NAMALWA (cell line): ENCODE measurements around the gene MYT1.

Experiments
- DNase-seq: peaks from one replicate; pipeline ENCODE4 v3.0.0-alpha.2; 2015; ENCODE audit warnings: low spot score

MYT1 gene

GRCh38 chr20:64155258-64156135 is 8.8 kb upstream of the MYT1 start:
- DNase-seq = no peak

DNA sequence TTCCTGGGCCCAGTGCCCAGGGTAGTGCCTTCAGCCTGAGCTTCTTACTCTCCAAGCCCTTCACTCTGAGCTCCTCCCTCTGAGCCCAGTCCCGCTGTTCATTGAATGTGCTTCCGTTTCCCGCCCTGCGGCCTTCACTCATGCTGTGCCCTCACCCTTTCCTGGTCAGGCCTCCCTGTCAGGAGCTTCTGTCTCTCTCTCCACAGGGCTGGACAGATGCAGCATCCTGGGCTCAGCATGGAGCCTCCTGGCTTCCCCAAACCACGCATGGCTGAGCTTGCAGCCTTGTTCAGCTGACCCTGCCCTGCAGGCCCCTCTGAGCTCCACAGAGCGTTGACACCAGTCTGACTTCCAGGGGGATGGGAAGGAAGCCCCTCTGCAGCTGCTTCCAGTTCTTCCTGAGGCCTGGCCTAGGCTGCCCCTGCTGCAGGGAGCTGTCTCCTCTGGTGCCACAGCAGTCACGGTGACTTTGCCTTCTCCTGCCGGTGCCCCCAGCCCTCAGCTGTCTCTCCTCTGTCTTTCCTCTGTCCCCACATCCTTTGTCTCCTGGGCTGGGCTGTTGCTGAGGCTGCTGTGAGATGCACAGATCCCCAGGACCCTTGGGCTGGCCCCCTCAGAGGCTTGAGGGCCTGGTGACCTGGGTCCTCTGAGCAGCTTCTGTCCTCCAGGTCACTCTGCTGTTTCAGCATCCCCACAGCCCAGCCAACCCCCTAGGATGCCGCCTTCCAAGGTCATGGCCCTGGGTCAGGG is 7.9 kb upstream of the MYT1 start:
- no peak for DNase-seq

DNA sequence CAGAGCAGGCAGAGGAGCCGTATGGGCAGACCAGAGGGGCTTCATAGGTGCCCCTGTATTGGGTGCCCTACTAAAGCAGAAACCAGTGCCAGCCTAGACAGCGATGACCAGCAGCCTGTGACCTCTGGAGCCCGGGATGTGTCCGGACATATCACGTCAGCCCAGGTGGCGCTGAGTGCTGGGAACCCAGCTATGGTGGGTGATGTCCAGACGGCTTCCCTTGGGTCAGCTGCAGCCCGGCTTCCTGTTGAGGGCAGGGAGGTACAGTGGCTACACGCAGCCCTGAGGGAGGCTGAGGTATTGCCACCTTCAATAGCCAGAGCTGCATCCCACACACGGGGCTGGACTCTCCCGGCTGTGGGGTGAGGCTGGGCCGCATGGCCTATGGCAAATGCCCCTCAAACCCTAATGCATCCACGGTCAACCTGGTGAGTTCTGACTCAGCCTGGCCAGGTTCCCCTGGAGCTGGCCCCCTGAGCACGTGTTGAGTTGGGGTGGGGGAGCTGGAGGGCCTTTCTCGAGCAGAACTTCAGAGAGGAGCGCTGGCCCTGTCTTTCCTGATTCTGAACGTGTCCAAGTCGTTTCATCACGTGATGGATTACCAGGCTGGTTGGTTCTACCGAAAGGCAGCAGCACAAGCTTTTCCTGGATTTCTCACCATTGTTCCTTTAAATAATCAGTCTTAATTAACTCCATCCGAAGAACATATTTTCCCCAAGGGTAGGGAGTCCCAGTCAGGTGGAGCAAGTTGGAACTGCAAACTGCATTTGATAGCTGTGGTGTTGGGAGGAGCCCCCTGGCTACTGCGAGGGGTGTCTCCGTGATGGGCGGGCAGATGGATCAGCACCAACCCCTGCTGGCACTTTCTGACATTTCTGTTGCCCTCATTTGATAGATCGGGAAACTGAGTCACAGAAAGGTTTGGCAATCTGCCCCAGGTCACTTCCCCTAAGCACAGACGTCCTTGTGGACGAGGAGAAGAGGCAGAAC is 7.1 kb upstream of the MYT1 start:
- no peak for DNase-seq

DNA sequence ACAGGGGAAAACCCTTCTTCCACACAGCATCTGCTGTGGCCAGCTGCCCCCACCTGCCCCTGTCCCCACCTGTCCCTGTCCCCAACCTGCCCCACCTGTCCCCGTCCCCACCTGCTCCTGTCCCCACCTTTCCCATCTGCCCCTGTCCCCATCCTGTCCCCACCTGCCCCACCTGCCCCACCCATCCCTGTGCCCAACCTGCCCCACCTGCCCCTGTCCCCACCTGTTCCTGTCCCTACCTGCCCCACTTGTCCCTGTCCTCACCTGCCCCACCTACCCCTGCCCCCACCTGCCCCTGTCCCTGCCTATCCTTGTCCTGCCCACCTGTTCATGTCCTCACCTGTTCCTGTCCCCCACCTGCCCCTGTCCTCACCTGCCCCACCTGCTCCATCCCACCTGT is 6.4 kb upstream of the MYT1 start:
- no peak for DNase-seq

GRCh38 chr20:64158346-64159285 is 5.6 kb upstream of the MYT1 start:
- no peak for DNase-seq

GRCh38 chr20:64159286-64159680 is 5.0 kb upstream of the MYT1 start:
- no peak for DNase-seq

- no peak for DNase-seq
These were observed 4.5 kb upstream of the MYT1 start for GRCh38 chr20:64159711-64160110.

DNA sequence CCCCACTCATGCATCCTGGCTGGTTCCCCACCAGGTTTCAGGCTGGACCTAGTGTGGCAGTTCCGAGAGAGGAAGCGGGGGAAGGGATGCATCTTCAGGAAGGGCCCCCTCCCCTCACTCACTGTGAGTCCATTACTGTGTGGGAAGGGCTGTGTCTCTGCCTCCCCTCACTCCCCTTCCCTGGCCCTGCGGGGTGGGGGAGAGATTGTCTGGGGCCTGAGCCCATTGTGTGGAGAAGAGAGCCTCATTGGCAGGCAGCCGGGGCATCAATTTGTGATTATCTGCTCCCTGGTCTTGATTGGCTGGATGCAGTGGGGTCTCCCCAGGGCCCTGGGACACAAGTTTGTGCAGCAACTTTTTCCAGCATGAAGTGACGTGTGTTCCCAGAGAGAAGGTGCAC is 4.1 kb upstream of the MYT1 start:
- DNase-seq = no peak

DNA sequence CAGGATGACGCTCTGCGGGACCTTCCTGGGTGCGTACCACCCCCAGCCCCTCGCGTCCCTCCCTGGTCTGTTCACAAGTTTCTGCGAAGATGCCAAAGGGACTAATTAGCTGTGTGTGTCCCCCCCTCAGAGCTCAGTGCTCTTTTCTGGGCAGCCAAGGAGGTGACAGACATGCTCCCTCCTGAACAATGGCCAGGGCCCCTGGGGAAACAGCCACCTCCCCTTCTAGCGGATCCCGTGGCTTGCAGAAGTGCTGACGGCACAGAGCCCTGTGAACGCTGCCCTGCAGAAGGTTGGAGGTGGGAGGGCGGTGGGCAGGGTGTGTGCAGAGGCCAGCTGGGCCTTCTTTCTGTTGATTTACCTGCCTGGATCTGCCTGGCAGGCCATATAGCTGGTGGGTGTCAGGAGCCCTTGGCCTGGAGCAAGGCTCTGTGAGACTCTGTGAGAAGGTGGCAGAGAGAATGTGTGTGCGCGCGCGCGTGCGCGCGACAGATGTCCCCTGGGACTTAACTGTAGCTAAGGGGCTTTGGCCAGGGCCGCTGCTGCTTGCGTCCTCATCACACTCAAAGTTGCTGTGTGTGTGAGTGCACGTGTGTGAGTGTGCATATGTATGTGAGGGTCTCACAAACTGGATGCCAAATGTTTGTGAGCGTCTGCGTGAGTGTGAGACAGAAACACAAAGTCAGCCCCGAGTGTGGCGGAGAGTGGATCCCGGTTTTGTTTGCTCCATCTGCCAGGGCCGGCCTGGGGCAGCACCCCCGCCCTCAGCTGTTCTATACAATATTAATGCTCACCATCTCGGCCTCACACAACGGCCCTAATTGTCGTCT is 3.5 kb upstream of the MYT1 start:
- DNase-seq = no peak

GRCh38 chr20:64161356-64162238 is 2.7 kb upstream of the MYT1 start:
- DNase-seq = no peak

GRCh38 chr20:64162239-64162910 is 1.9 kb upstream of the MYT1 start:
- DNase-seq = no peak

- no peak for DNase-seq
These were observed 503 bp upstream of the MYT1 start for GRCh38 chr20:64163776-64164122.

GRCh38 chr20:64165866-64166600 is 1.8 kb downstream of the MYT1 start:
- no peak for DNase-seq

DNA sequence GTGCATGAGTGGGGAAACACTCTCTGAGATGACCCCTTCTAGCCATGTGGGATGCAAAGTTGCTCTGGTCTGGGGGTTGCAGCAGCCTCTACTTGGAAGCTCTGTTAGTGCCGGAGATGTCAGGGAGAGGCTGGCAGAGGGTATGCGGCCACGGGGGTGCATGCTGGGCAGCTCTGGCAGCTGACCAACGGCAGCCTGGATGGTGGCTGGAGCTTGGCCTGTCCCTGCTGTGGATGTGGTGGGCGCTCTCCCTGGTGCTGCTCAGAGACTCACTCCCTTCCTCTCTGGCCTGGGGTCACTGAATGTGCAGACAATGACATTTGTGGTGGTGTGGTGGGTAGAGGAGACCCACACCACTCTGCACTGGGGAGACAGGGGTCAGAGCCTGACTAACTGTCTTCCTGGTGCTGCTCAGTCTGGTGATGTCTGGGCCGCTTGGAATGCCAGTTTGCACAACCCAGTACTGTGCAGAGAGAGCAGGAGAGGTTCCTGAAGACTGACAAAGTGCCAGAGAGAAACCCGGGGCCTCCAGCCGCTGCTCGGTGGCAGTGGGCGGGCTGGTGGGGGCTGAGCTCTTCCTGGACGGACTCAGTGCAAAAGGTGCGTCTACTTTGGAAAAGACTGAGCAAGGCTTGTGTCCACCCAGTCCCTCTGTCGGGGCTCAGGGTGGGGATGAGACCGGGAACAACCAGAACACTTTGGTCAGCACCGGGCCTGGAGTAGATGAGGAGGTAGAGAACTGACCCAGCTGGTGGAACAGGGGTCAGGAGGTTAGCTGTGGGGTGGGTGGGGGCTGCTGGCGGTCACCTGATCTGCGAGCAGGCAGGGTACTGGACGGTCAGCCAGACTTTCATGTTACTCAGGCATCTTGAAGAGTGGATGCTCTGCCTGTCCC is 2.7 kb downstream of the MYT1 start:
- DNase-seq = no peak

DNA sequence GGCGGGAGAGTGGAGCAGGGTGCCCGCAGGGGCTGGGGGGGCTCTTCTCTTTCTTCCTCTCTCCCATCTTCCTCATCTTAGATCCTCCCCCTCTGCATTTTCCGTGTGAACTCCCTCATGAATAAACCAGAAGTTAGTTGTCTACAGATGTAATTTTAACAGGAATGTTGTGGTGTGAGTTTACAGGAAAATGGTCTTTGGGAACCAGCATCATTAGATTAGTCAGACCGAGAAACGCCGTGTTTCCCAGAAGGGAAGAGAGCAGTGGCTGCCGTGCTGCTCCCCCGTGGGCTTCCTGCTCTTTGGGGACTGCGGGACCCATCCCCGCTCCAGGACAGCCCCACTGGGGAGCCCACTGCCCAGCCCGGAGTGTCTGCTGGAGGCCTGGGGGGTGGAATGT is 3.4 kb downstream of the MYT1 start:
- DNase-seq = no peak

DNA sequence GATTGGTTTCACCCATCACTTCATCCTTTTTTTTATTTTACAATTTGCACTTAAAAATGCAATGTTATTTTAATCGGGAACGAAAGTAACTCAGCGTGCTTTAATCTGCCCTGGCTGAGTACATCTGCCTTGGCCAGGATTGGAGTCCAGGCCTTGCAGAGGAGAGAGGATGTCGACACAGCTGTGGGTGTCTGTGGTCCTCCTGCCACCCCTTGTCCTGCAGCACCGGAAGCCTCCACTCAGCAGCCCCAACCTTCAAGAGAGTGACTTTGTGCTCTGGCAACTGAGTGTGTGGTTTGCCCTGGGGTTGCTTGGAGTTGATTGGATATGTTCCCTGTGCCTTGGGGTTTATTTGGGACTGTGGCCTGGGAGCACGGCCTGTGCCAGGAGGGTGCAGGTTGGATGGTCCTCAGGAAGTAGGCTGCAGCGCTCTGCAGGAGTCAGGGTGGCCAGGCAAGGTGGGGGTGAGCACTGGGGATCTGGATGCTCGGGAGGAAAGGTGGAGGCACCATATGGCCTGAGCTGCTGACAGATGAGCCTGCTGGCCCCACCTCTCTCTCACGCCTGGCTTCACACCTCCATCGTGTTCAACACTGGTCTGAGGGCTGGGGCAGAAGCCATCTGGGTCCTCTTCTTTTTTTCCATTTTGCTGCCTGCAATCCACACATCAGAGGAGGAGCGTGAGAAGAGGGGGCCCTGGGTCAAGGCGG is 4.3 kb downstream of the MYT1 start:
- DNase-seq = no peak
